GM23338 (cell line): ENCODE results near the gene KCNK3. TPM values are rescaled to one million over a fixed set of nuclear protein-coding genes. Genes with fewer than 3 reads are reported as not detected.

ENCODE experiments used
- ATAC-seq: fragments of 200-7000 bp; cut with Tn5 transposase; 3 replicates; pipeline ENCODE4 v1.9.1; 2020
- DNase-seq: peaks from one replicate; pipeline ENCODE4 v3.0.0-alpha.2; 2015; ENCODE audit warnings: low spot score
- H2AFZ ChIP-seq: fragments of 200-600 bp; sonication (generic); 2 replicates; pipeline ENCODE4 v1.8.0; 2016; ENCODE audit warnings: antibody characterized with exemption, mild to moderate bottlenecking, moderate library complexity
- H3F3A ChIP-seq: fragments of 200-600 bp; sonication (generic); replicated peaks from 2 replicates; pipeline ENCODE4 v1.8.0; 2017; ENCODE audit warnings: antibody characterized with exemption, mixed run types, low read depth
- H3K27ac ChIP-seq: fragments of 200-600 bp; sonication (generic); 2 replicates; pipeline ENCODE4 v1.6.1; 2016; ENCODE audit warnings: low read depth
- H3K27me3 ChIP-seq: fragments of 200-600 bp; sonication (generic); 2 replicates; pipeline ENCODE4 v1.8.0; 2016; ENCODE audit warnings: mild to moderate bottlenecking, mixed run types, moderate library complexity; ENCODE audit not compliant: insufficient read depth
- H3K36me3 ChIP-seq: fragments of 200-600 bp; sonication (generic); 2 replicates; pipeline ENCODE4 v1.8.0; 2016; ENCODE audit warnings: mild to moderate bottlenecking; ENCODE audit not compliant: insufficient read depth
- H3K4me1 ChIP-seq: fragments of 200-600 bp; sonication (generic); 2 replicates; pipeline ENCODE4 v1.8.0; 2016; ENCODE audit warnings: mild to moderate bottlenecking, moderate library complexity; ENCODE audit not compliant: insufficient read depth
- H3K4me2 ChIP-seq: fragments of 200-600 bp; sonication (generic); 2 replicates; pipeline ENCODE4 v1.7.1; 2017; ENCODE audit warnings: mixed run types
- H3K4me3 ChIP-seq: fragments of 200-600 bp; sonication (generic); 2 replicates; pipeline ENCODE4 v1.6.1; 2016; ENCODE audit warnings: mixed run types
- H3K79me2 ChIP-seq: fragments of 200-600 bp; sonication (generic); replicated peaks from 2 replicates; pipeline ENCODE4 v1.8.0; 2017; ENCODE audit warnings: mild to moderate bottlenecking; ENCODE audit not compliant: insufficient read depth
- H3K9me2 ChIP-seq: fragments of 200-600 bp; sonication (generic); 2 replicates; pipeline ENCODE4 v1.8.0; 2017; ENCODE audit not compliant: insufficient read depth
- H4K20me1 ChIP-seq: fragments of 200-600 bp; sonication (generic); replicated peaks from 2 replicates; pipeline ENCODE4 v1.8.0; 2017; ENCODE audit warnings: mild to moderate bottlenecking; ENCODE audit not compliant: insufficient read depth
- H3K27ac Mint-ChIP-seq: 2 replicates; pipeline ENCODE4 v1.8.0; 2020; ENCODE audit warnings: inconsistent platforms, mild to moderate bottlenecking, moderate library complexity, mixed read lengths
- H3K27me3 Mint-ChIP-seq: 3 replicates; pipeline ENCODE4 v1.8.0; 2022; ENCODE audit warnings: low read depth, mild to moderate bottlenecking, moderate library complexity, mixed read lengths, inconsistent platforms; ENCODE audit not compliant: insufficient read depth, poor library complexity
- H3K36me3 Mint-ChIP-seq: 3 replicates; pipeline ENCODE4 v1.8.0; 2021; ENCODE audit warnings: low read depth, mild to moderate bottlenecking, inconsistent platforms, moderate library complexity, mixed read lengths
- H3K4me1 Mint-ChIP-seq: 3 replicates; pipeline ENCODE4 v1.8.0; 2020; ENCODE audit warnings: mild to moderate bottlenecking, inconsistent platforms, mixed read lengths
- H3K4me3 Mint-ChIP-seq: 3 replicates; pipeline ENCODE4 v1.8.0; 2021; ENCODE audit warnings: moderate library complexity, mild to moderate bottlenecking, inconsistent platforms, mixed read lengths
- H3K9me3 Mint-ChIP-seq: 3 replicates; pipeline ENCODE4 v1.8.0; 2020; ENCODE audit warnings: moderate library complexity, mild to moderate bottlenecking, inconsistent platforms, mixed read lengths
- CREB1 ChIP-seq: fragments of 250-450 bp; sonication (Bioruptor Pico); IDR thresholded peaks from 2 replicates; pipeline ENCODE4 v1.5.0; 2020; ENCODE audit warnings: low read depth, mild to moderate bottlenecking, moderate library complexity
- CTCF ChIP-seq, 2 experiments: fragments of 200-600 bp in 1 of 2; sonication (generic) in 1 of 2; conservative IDR thresholded peaks; 2 replicates each; pipeline versions ENCODE4 v1.5.1 to v1.6.1; 2016 to 2017; ENCODE audit warnings: antibody characterized with exemption in 2 of 2, low read depth in 2 of 2, mild to moderate bottlenecking in 2 of 2, moderate library complexity in 1 of 2
- ETS1 ChIP-seq: IDR thresholded peaks from 2 replicates; pipeline ENCODE4 v1.6.1; 2016; ENCODE audit warnings: antibody characterized with exemption
- EZH2 ChIP-seq: fragments of 200-600 bp; sonication (generic); IDR thresholded peaks from one replicate; pipeline ENCODE4 v1.8.0; 2017; ENCODE audit warnings: antibody characterized with exemption, mild to moderate bottlenecking, low read depth; ENCODE audit not compliant: unreplicated experiment
- EZH2phosphoT487 ChIP-seq: fragments of 200-600 bp; sonication (generic); IDR thresholded peaks from one replicate; pipeline ENCODE4 v1.8.1; 2018; ENCODE audit warnings: antibody characterized with exemption; ENCODE audit not compliant: unreplicated experiment
- JUNB ChIP-seq: IDR thresholded peaks from one replicate; pipeline ENCODE4 v1.6.1; 2016; ENCODE audit warnings: antibody characterized with exemption; ENCODE audit not compliant: unreplicated experiment
- NANOG ChIP-seq: IDR thresholded peaks from 2 replicates; pipeline ENCODE4 v1.6.1; 2016; ENCODE audit warnings: antibody characterized with exemption, borderline replicate concordance
- POLR2AphosphoS5 ChIP-seq: IDR thresholded peaks from 2 replicates; pipeline ENCODE4 v1.6.1; 2016; ENCODE audit warnings: antibody characterized with exemption, low read depth
- REST ChIP-seq: IDR thresholded peaks from one replicate; pipeline ENCODE4 v1.6.1; 2018; ENCODE audit warnings: antibody characterized with exemption; ENCODE audit not compliant: unreplicated experiment
- STAT1 ChIP-seq: IDR thresholded peaks from one replicate; pipeline ENCODE4 v1.6.1; 2016; ENCODE audit warnings: antibody characterized with exemption; ENCODE audit not compliant: unreplicated experiment
- ZNF114 ChIP-seq: fragments of 250-450 bp; sonication (Bioruptor Pico); IDR thresholded peaks from 2 replicates; pipeline ENCODE4 v1.5.0; 2020; ENCODE audit warnings: mild to moderate bottlenecking, moderate library complexity
- ZNF331 ChIP-seq: fragments of 250-450 bp; sonication (Bioruptor Pico); IDR thresholded peaks from 2 replicates; pipeline ENCODE4 v1.5.0; 2020; ENCODE audit warnings: low read depth, mild to moderate bottlenecking, moderate library complexity
- ZNF462 ChIP-seq: fragments of 250-450 bp; sonication (Bioruptor Pico); IDR thresholded peaks from 2 replicates; pipeline ENCODE4 v1.5.0; 2020; ENCODE audit warnings: mild to moderate bottlenecking, moderate library complexity
- polyA plus RNA-seq: library from polyadenylated mRNA; unstranded; fragments of >200 nt; fragmentation: Nextera tagmentation; extraction: Ambion mirVana; gene quantifications from 2 replicates; pipeline ENCODE4 v1.2.1, GENCODE V29; 2016
- total RNA-seq: library from RNA; depleted of rRNA; stranded (reverse); fragments of >200 nt; shearing (Covaris generic); gene quantifications from 2 replicates; pipeline ENCODE4 v1.2.3, GENCODE V29; 2014

Gene KCNK3
- total and polyA plus RNA-seq, 2 experiments from 2014 or later, result not detected

- no peak overlapping the region for H3K27ac Mint-ChIP-seq
- H3K79me2 ChIP-seq, result no peaks in the 10 kb centered on the region
- no peak for ATAC-seq
Observed at GRCh38 chr2:26765475-26766200, 73.1 kb downstream of the KCNK3 start.

More at GRCh38 chr2:26765475-26766200, 73.1 kb downstream of the KCNK3 start:
- H3K4me2 ChIP-seq, result no peak overlapping the region
- no peaks in the 10 kb centered on the region for H4K20me1 ChIP-seq
- no peaks in the 10 kb centered on the region for H3F3A ChIP-seq
- no peak overlapping the region for H2AFZ ChIP-seq
- no peak for DNase-seq
- Mint-ChIP-seq H3K27me3 (peaks cover 9% of the 10 kb centered on the region), H3K4me1 (peaks cover 13% of the 10 kb centered on the region), H3K36me3 (no peaks in the 10 kb centered on the region), H3K9me3 (no peaks in the 10 kb centered on the region; the same call in 2 of the 3 replicates), H3K4me3 (peak overlapping the region; percentile 80)
- no peaks in the 10 kb centered on the region for H3K9me2 ChIP-seq
- TF ChIP-seq ETS1, result no peak
- TF ChIP-seq ZNF114 (CRISPR knock-in tag), result no peak
- no peak for TF ChIP-seq EZH2
- no peak for TF ChIP-seq EZH2phosphoT487
- no peak for TF ChIP-seq CREB1 (CRISPR knock-in tag)
- no peak for TF ChIP-seq ZNF331 (CRISPR knock-in tag)
- TF ChIP-seq JUNB, result no peak
- no peak for TF ChIP-seq ZNF462
- TF ChIP-seq NANOG, result no peak
- no peak for TF ChIP-seq CTCF (conservative IDR thresholded peaks at IDR 0.05; ENCODE audit: low read depth in 2 of 2)
- TF ChIP-seq STAT1, result no peak
- no peak for TF ChIP-seq REST
- TF ChIP-seq POLR2AphosphoS5, result no peak
- H3K36me3 ChIP-seq, result no peaks in the 10 kb centered on the region
- H3K27me3 ChIP-seq, result peaks cover 9% of the 10 kb centered on the region; the same call in 1 of the 2 replicates
- no peaks in the 10 kb centered on the region for H3K4me1 ChIP-seq
- no peak overlapping the region for H3K27ac ChIP-seq
- H3K4me3 ChIP-seq, result peak overlapping the region; percentile 91; the same call in 1 of the 2 replicates
